PC-9 (cell line): ENCODE measurements around the gene BLOC1S2. TPM values are rescaled to one million over a fixed set of nuclear protein-coding genes. Genes with fewer than 3 reads are reported as not detected.

Source experiments
- BruUV-seq: library from RNA; stranded (reverse); fragments of 400-500 nt; replicated peaks from 2 replicates; lab custom pipeline; 2021; lab: Mats Ljungman, UMichigan
- CTCF ChIA-PET: fragments of 300-600 bp; sonication (Branson Sonifier 250); formaldehyde crosslinking; loops from one replicate; lab custom pipeline; 2022; ENCODE audit warnings: antibody characterized with exemption; lab: Charles Lee
- POLR2A ChIA-PET: fragments of 300-600 bp; sonication (Branson Sonifier 250); formaldehyde crosslinking; loops from one replicate; lab custom pipeline; 2022; ENCODE audit warnings: antibody characterized with exemption; ENCODE audit not compliant: unreplicated experiment; lab: Charles Lee
- DNase-seq, 2 experiments: peaks; one replicate each; pipeline versions ENCODE4 v3.0.0 to v3.0.0-alpha.2; 2015 to 2022; ENCODE audit warnings: mixed read lengths in 1 of 2
- H2AFZ ChIP-seq: fragments of 200-600 bp; sonication (generic); 2 replicates; pipeline ENCODE4 v1.8.1; 2017; ENCODE audit warnings: antibody characterized with exemption
- H3F3A ChIP-seq: fragments of 200-600 bp; sonication (generic); 2 replicates; pipeline ENCODE4 v1.8.1; 2017; ENCODE audit warnings: antibody characterized with exemption, mild to moderate bottlenecking, low read depth; ENCODE audit not compliant: insufficient read depth
- H3K27ac ChIP-seq: fragments of 200-600 bp; sonication (generic); 2 replicates; pipeline ENCODE4 v1.6.1; 2016; ENCODE audit warnings: mixed run types
- H3K27me3 ChIP-seq: fragments of 200-600 bp; sonication (generic); 2 replicates; pipeline ENCODE4 v1.6.1; 2016; ENCODE audit warnings: low read depth, mixed run types; ENCODE audit not compliant: insufficient read depth
- H3K36me3 ChIP-seq: fragments of 200-600 bp; sonication (generic); 2 replicates; pipeline ENCODE4 v1.6.1; 2016; ENCODE audit warnings: low read depth, mixed run types
- H3K4me1 ChIP-seq: fragments of 200-600 bp; sonication (generic); replicated peaks from 2 replicates; pipeline ENCODE4 v1.6.1; 2016; ENCODE audit warnings: mixed run types; ENCODE audit not compliant: insufficient read depth
- H3K4me2 ChIP-seq: fragments of 200-600 bp; sonication (generic); 2 replicates; pipeline ENCODE4 v1.6.1; 2017; ENCODE audit warnings: mixed run types
- H3K4me3 ChIP-seq: fragments of 200-600 bp; sonication (generic); 2 replicates; pipeline ENCODE4 v1.6.1; 2016; ENCODE audit warnings: mixed run types
- H3K79me2 ChIP-seq: fragments of 200-600 bp; sonication (generic); 2 replicates; pipeline ENCODE4 v1.6.1; 2017; ENCODE audit warnings: low read depth, mixed run types
- H3K9me2 ChIP-seq: fragments of 200-600 bp; sonication (generic); 2 replicates; pipeline ENCODE4 v1.8.1; 2017; ENCODE audit warnings: mild to moderate bottlenecking; ENCODE audit not compliant: insufficient read depth
- H3K9me3 ChIP-seq: fragments of 200-600 bp; sonication (generic); 2 replicates; pipeline ENCODE4 v1.8.1; 2016; ENCODE audit warnings: low read depth; ENCODE audit not compliant: insufficient read depth
- H4K20me1 ChIP-seq: fragments of 200-600 bp; sonication (generic); 2 replicates; pipeline ENCODE4 v1.8.1; 2017; ENCODE audit not compliant: insufficient read depth
- EZH2 ChIP-seq: fragments of 200-600 bp; sonication (generic); IDR thresholded peaks from 2 replicates; pipeline ENCODE4 v1.8.0; 2017; ENCODE audit warnings: antibody characterized with exemption, low read depth
- intact Hi-C: fragments of 100-400 bp; cut with micrococcal nuclease; formaldehyde crosslinking; loops from one replicate; pipeline ENCODE4 v1.10.0; 2022; ENCODE audit not compliant: unreplicated experiment
- total RNA-seq: library from RNA; stranded (reverse); gene quantifications from 2 replicates; pipeline ENCODE4 v1.2.3, GENCODE V29; 2021
- TF ChIP-seq, protein P1 (sequence below): fragments of 200-600 bp; sonication (generic); conservative IDR thresholded peaks from 2 replicates; pipeline ENCODE4 v1.6.1; 2017; ENCODE audit warnings: mixed run types, antibody characterized with exemption, mild to moderate bottlenecking, moderate library complexity

Gene BLOC1S2
- total RNA-seq, 1 experiment from 2014 or later = 17.9 TPM

DNA sequence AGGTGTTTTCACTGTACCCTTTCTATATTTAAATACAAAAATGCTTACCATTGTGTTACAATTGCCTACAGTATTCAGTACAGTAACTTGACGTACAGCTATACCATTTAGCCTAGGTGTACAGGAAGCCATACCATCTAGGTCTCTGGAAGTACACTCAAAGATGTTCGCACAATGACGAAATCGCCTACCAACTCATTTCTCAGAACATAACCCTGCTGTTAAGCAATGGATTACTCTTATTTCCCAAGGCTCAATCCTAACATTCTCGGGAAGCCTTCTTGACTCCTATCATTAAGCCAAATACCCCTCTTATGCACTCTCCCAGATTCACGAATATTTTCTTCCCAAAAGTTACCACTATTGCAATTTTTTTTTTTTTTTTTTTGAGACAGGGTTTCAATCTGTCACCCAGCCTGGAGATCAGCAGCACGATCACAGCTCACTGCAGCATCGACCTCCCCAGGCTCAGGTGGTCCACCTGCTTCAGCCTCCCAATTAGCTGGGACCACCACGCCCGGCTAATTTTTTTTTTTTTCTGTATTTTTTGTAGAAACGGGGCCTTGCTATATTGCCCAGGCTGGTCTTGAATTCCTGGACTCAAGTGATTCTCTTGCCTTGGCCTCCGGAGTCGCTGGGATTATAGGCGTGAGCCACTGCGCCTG, 20.5 kb downstream of the BLOC1S2 start:
- no peaks in the 10 kb centered on the region for H3F3A ChIP-seq
- peaks cover 19% of the 10 kb centered on the region for H3K79me2 ChIP-seq
- POLR2A ChIA-PET = no interaction called here
- no peaks in the 10 kb centered on the region for H3K27me3 ChIP-seq
- intact Hi-C loops = no loop called here
- H3K4me1 ChIP-seq = no peaks in the 10 kb centered on the region
- H3K4me2 ChIP-seq = peak overlapping the region; percentile 70
- H4K20me1 ChIP-seq = no peaks in the 10 kb centered on the region
- H3K9me3 ChIP-seq = no peaks in the 10 kb centered on the region
- no TSS peak for BruUV-seq
- DNase-seq = no peak
- peak overlapping the region; percentile 69; the same call in 1 of the 2 replicates for H3K4me3 ChIP-seq
- TF ChIP-seq, protein P1, sequence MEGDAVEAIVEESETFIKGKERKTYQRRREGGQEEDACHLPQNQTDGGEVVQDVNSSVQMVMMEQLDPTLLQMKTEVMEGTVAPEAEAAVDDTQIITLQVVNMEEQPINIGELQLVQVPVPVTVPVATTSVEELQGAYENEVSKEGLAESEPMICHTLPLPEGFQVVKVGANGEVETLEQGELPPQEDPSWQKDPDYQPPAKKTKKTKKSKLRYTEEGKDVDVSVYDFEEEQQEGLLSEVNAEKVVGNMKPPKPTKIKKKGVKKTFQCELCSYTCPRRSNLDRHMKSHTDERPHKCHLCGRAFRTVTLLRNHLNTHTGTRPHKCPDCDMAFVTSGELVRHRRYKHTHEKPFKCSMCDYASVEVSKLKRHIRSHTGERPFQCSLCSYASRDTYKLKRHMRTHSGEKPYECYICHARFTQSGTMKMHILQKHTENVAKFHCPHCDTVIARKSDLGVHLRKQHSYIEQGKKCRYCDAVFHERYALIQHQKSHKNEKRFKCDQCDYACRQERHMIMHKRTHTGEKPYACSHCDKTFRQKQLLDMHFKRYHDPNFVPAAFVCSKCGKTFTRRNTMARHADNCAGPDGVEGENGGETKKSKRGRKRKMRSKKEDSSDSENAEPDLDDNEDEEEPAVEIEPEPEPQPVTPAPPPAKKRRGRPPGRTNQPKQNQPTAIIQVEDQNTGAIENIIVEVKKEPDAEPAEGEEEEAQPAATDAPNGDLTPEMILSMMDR = no peak
- no peak for TF ChIP-seq EZH2
- H3K36me3 ChIP-seq = no peaks in the 10 kb centered on the region
- no peak overlapping the region for H2AFZ ChIP-seq
- CTCF ChIA-PET = no interaction called here
- H3K9me2 ChIP-seq = no peaks in the 10 kb centered on the region
- no peak overlapping the region for H3K27ac ChIP-seq

GRCh38 chr10:100254191-100254590, 32.3 kb downstream of the BLOC1S2 start:
- TF ChIP-seq EZH2 = no peak
- TF ChIP-seq, protein P1 = no peak
- intact Hi-C loops = no loop called here
- Histone ChIP-seq H3F3A (no peaks in the 10 kb centered on the region), H3K9me3 (no peaks in the 10 kb centered on the region), H2AFZ (no peak overlapping the region), H3K79me2 (no peaks in the 10 kb centered on the region), H3K9me2 (no peaks in the 10 kb centered on the region), H3K36me3 (0 out of 2 replicates have a peak, but pooled peaks cover 3% of the 10 kb centered on the region), H3K4me1 (no peaks in the 10 kb centered on the region), H3K27ac (no peak overlapping the region), H4K20me1 (no peaks in the 10 kb centered on the region), H3K4me3 (no peak overlapping the region), H3K4me2 (no peak overlapping the region), H3K27me3 (no peaks in the 10 kb centered on the region)
- no TSS peak for BruUV-seq
- ChIA-PET CTCF (no interaction called here), POLR2A (no interaction called here)
- no peak for DNase-seq

DNA sequence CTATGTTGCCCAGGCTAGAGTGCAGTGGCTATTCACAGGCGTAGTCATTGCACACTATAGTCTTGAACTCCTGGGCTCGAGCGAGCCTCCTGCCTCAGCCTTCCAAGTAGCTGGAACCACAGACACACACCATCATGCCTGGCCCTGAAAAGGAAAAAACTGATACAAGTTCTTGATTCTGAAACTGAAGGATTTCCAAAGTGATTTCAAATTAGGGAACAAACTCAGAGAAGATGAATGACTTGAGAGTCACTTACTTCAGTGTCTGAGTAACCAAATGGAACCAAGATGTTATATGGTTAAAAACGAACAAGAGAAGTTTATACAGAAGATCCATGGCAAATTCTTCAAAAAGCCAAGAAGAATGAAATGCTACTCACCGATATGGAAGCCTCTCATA, 33.4 kb downstream of the BLOC1S2 start:
- TF ChIP-seq, protein P1 = no peak
- no peak for TF ChIP-seq EZH2
- no peaks in the 10 kb centered on the region for H3K79me2 ChIP-seq
- no peak overlapping the region for H3K4me3 ChIP-seq
- H3K4me1 ChIP-seq = no peaks in the 10 kb centered on the region
- no peak overlapping the region for H2AFZ ChIP-seq
- no peaks in the 10 kb centered on the region for H3K9me3 ChIP-seq
- POLR2A ChIA-PET = no interaction called here
- H3K4me2 ChIP-seq = no peak overlapping the region
- H3K27ac ChIP-seq = no peak overlapping the region
- H3K36me3 ChIP-seq = 0 out of 2 replicates have a peak, but pooled peaks cover 3% of the 10 kb centered on the region
- no peaks in the 10 kb centered on the region for H3F3A ChIP-seq
- H3K27me3 ChIP-seq = no peaks in the 10 kb centered on the region
- H4K20me1 ChIP-seq = no peaks in the 10 kb centered on the region
- CTCF ChIA-PET = no interaction called here
- no peak for DNase-seq
- intact Hi-C loops = no loop called here
- BruUV-seq = no TSS peak
- H3K9me2 ChIP-seq = no peaks in the 10 kb centered on the region
